Measurements from ENCODE around the gene FXYD4.
"Not testable (repeated sequence)": the region's sequence is repeated elsewhere in the genome, so short reads cannot be mapped to it uniquely, and the experiment has no call there.

Gene FXYD4

DNA sequence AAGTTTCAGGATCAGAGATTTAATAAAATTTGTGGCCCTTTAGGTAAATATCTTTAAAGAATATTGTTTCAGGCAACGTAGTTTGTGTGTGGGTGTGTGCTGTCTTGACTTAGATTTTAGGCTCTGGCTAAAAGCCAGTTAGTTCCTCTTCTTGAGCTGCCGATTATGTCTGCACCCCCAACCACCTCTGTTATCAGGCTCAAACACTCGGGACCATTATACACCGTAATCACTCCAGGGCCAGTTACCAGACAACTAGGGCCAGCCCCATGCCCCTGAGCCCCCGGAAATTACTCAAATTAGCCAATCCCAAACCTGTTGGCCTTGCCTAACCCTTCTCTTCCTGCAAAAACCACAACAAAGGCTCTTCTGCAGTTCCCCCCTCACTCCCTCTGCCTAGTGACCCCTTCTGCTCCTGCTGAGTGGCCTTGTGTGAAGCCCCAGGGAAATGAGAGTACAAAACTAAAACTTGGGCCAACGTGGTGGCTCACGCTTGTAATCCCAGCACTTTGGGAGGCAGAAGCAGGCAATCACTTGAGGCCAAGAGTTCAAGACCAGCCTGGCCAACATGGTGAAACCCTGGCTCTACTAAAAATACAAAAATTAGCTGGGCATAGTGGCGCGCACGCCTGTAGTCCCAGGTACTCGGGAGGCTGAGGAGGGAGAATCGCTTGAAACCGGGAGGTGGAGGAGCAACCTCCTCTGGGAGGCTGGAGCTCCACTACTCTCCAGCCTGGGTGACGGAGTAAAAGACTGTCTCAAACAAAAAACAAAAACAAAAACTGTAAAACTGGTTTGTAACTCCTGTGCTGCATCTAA is 46.7 kb downstream of the FXYD4 start:
- H3K9me3 Mint-ChIP-seq: no peaks in the 10 kb centered on the region
- no peaks in the 10 kb centered on the region for H3K36me3 Mint-ChIP-seq
- peak; percentile 56 for ATAC-seq (ENCODE audit: low read depth)
- H3K4me3 Mint-ChIP-seq: peak overlapping the region; percentile 39
- H3K4me1 Mint-ChIP-seq: peaks cover 17% of the 10 kb centered on the region
- peak overlapping the region; percentile 87 for H3K27ac Mint-ChIP-seq
- no peaks in the 10 kb centered on the region for H3K27me3 Mint-ChIP-seq
- no peak for DNase-seq (ENCODE audit: low spot score in 2 of 2)

DNA sequence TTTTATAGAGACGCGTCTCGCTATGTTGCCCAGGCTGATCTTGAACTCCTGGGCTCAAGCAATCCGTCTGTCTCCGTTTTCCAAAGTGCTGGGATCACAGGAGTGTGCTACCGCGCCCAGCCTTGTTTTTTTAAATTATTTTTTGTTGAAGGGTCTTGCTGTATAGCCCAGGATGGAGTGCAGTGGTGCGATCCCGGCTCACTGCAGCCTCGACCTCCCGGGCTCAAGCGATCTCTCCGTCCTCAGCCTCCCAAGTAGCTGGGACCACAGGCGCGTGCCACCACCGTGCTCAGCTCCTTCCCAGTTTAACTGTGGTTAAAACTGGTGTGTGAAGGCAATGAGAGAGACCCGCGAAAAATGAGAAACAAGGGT is 48.5 kb downstream of the FXYD4 start:
- no peak for DNase-seq (ENCODE audit: low spot score in 2 of 2)
- H3K9me3 Mint-ChIP-seq: no peaks in the 10 kb centered on the region
- peak overlapping the region; percentile 93 for H3K27ac Mint-ChIP-seq
- ATAC-seq (ENCODE audit: low read depth): no peak
- no peaks in the 10 kb centered on the region for H3K27me3 Mint-ChIP-seq
- no peaks in the 10 kb centered on the region for H3K36me3 Mint-ChIP-seq
- peak overlapping the region; percentile 92 for H3K4me3 Mint-ChIP-seq
- peaks cover 17% of the 10 kb centered on the region for H3K4me1 Mint-ChIP-seq

DNA sequence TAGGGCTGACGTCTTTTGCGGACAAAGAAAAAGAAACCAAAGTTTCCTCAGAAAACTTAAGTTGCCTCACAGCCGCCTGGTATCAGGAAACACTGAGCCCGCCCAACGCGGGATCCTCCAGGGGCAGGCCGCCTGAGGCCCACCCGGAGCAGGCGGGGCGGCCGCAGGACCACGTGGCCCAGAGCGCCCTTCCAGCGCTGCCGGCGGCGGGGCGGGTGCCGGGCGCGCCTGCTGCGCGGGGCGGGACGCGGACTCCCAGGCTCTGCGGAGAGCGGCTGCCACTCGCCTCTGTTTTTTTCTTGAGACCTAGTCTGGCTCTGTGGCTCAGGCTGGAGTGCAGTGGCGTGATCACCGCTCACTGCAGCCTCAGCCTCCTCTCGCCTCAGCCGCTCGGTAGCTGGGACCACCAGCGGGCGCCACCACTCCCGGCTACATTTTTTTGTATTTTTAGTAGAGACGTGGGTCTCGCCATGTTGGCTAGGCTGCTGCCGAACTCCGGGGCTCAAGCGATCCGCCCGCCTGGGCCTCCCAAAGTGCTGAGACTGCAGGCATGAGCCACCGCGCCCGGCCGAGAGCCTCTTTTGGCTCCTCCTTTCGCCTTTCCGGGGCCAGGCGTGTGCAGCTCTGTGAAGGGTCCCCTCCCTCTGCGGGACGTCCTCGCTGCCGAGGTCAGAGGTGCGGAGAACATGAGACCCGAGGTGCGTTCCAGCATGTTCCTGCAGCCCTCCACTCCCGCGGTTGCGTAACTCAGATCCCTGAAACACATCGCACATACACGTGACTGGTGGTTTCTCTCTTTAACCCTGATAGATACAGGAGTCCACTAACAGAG is 49.1 kb downstream of the FXYD4 start:
- Mint-ChIP-seq H3K4me1 (peaks cover 17% of the 10 kb centered on the region), H3K9me3 (no peaks in the 10 kb centered on the region), H3K36me3 (no peaks in the 10 kb centered on the region), H3K27me3 (no peaks in the 10 kb centered on the region), H3K27ac (peak overlapping the region; percentile 93), H3K4me3 (peak overlapping the region; percentile 92)
- peak in 1 of 2 donors; percentile 62 for DNase-seq (ENCODE audit: low spot score in 2 of 2)
- ATAC-seq (ENCODE audit: low read depth): peak; percentile 74

DNA sequence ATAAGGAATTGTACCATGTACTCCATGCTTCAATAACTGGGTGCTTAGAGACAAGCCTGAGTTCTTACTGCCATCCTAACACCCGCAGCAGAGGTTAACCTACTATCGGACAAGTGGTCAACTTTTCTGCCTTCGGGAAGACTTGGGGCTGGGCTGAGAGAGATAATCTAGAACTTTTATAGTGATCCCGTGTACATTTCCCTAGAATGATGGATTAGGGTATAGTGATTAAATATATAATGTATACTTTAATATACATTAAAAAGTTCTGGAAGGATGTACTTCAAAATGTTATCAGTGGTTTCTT is 49.7 kb downstream of the FXYD4 start:
- H3K4me1 Mint-ChIP-seq: peaks cover 17% of the 10 kb centered on the region
- no peaks in the 10 kb centered on the region for H3K36me3 Mint-ChIP-seq
- H3K27me3 Mint-ChIP-seq: no peaks in the 10 kb centered on the region

DNA sequence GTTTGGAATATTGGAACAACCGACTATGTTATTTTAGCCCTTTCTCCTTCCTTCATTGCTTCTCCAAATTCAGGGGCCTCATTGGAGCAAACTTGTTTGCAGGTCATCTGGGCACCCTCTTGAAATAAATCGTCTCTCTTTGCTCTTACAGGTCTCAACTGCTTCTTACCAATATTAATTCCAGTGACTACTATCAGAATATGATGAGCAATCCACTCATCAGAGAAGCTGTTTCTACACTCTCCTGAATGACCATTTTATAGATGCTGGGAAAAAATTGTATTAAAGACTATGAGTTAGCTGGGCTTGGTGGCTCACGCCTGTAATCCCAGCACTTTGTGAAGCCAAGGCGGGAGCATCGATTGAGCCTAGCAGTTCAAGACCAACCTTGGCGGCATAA is 50.1 kb downstream of the FXYD4 start:
- ATAC-seq (ENCODE audit: low read depth) (no peak), DNase-seq (ENCODE audit: low spot score in 2 of 2) (no peak)
- Mint-ChIP-seq H3K27ac (peak overlapping the region; percentile 93), H3K9me3 (no peaks in the 10 kb centered on the region), H3K4me3 (peak overlapping the region; percentile 55), H3K4me1 (peaks cover 17% of the 10 kb centered on the region), H3K27me3 (no peaks in the 10 kb centered on the region), H3K36me3 (no peaks in the 10 kb centered on the region)

More for the DNA sequence above, 49.7 kb downstream of the FXYD4 start:
- Mint-ChIP-seq H3K27ac (peak overlapping the region; percentile 93), H3K4me3 (peak overlapping the region; percentile 92), H3K9me3 (no peaks in the 10 kb centered on the region)
- ATAC-seq (ENCODE audit: low read depth): no peak
- DNase-seq (ENCODE audit: low spot score in 2 of 2): no peak

DNA sequence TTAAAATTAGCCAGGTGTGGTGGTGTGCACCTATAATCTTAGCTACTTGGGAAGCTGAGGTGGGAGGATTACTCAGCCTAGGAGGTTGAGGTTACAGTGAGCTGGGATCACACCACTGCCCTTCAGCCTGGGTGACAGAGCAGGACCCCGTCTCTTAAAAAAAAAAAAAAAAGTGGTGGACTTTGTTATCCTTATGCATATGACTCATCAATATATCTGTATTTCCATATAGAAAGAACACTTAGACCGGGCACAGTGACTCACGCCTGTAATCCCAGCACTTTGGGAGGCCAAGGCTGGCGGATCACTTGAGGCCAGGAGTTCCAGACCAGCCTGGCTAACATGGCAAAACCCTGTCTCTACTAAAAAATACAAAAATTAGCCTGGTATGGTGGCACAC is 50.5 kb downstream of the FXYD4 start:
- not testable (repeated sequence) for H3K27me3 Mint-ChIP-seq; DNase-seq (ENCODE audit: low spot score in 2 of 2); H3K36me3 Mint-ChIP-seq; ATAC-seq (ENCODE audit: low read depth); H3K9me3 Mint-ChIP-seq
- peak overlapping the region; percentile 93 for H3K27ac Mint-ChIP-seq
- H3K4me3 Mint-ChIP-seq: peak overlapping the region; percentile 55
- peaks cover 17% of the 10 kb centered on the region for H3K4me1 Mint-ChIP-seq

DNA sequence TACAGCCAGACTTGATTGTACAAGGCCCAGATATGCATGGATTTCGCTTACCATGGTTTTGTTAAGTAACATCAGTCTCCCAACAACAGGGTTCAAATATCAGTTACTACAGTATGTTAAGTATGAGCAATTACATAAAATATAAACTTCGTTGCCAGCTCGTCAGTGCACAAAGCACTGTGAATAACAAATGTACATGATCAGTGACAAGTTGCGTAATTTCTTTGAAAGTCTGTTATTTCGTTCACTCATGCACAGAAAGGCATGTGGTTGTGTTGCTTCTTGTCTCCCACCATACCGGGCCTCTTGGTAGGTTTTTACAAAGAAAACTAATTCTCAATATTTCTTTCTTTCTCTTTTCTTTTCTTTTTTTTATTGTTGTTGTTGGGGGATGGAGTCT is 53.0 kb downstream of the FXYD4 start:
- no peak overlapping the region for H3K27ac Mint-ChIP-seq
- H3K4me1 Mint-ChIP-seq: peaks cover 9% of the 10 kb centered on the region
- no peaks in the 10 kb centered on the region for H3K9me3 Mint-ChIP-seq
- DNase-seq (ENCODE audit: low spot score in 2 of 2) (no peak), ATAC-seq (ENCODE audit: low read depth) (no peak)
- no peak overlapping the region for H3K4me3 Mint-ChIP-seq
- no peaks in the 10 kb centered on the region for H3K27me3 Mint-ChIP-seq
- H3K36me3 Mint-ChIP-seq: no peaks in the 10 kb centered on the region

Data from memory B cell (primary cell).